ENCODE measurements around the gene MSRB1. TPM values are rescaled to one million over a fixed set of nuclear protein-coding genes. Genes with fewer than 3 reads are reported as not detected.

Gene MSRB1
- total RNA-seq, 1 experiment from 2014 or later, result 26.4 TPM

DNA sequence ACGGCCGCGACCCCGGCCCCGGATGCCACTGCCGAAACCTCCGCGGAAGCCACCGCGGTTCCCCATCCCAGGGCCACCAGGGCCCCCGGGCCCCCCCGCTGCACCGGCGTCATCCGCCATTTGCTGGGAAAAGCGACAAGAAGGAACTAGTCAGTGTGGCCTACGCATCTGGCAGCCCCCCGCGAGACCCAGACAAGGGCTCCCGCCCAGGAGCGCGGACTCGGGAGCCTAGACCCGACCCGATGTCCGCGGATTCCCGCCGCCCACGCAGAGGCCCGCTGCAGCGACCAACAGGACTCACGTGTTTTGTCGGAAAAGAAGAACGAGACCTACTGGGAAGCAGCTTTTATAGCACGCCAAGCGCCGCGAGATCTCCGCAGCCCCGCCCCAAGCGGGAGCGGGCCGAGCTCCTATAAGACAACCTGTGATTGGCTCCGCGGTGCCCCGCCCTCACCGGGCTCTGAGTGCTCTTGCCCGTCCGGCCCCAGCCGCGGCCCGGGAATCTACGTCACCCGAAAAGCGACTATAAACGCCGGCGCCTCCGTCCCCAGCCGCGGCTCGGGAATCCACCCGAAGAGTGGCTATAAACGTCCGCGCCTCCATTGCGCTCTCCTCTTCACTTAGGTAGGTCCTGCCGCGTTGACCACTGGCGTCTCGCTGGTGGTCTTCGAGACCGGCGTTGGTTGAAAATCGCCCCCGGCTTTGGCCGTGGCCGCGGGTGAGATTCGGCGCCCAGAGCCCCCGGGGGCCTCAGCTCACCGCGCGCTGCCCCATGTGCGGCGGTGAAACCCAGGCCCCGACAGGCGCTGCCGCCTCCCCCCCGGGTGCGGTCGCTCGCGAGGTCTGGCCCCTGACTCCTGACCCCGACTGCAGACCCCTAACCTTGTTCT is 21.8 kb upstream of the MSRB1 start, which contains the start of gene RPS2 (continued):
- 0 out of 2 replicates have a peak, but pooled peaks have one; percentile 18 for TF ChIP-seq ZNF416 (CRISPR knock-in tag; IDR thresholded peaks at IDR 0.05)
- TF ChIP-seq TCF7 (CRISPR knock-in tag; IDR thresholded peaks at IDR 0.05; ENCODE audit: low read depth), result no peak
- no peak for TF ChIP-seq JAZF1 (CRISPR knock-in tag; IDR thresholded peaks at IDR 0.05)
- TF ChIP-seq, protein P1, sequence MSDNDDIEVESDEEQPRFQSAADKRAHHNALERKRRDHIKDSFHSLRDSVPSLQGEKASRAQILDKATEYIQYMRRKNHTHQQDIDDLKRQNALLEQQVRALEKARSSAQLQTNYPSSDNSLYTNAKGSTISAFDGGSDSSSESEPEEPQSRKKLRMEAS (CRISPR knock-in tag; IDR thresholded peaks at IDR 0.05), result peak; percentile 91
- no peak for TF ChIP-seq ZNF121 (CRISPR knock-in tag; IDR thresholded peaks at IDR 0.05)
- peak; percentile 85; the same call in 1 of the 2 replicates for TF ChIP-seq PRRX2 (CRISPR knock-in tag; IDR thresholded peaks at IDR 0.05)
- TF ChIP-seq, protein P2, sequence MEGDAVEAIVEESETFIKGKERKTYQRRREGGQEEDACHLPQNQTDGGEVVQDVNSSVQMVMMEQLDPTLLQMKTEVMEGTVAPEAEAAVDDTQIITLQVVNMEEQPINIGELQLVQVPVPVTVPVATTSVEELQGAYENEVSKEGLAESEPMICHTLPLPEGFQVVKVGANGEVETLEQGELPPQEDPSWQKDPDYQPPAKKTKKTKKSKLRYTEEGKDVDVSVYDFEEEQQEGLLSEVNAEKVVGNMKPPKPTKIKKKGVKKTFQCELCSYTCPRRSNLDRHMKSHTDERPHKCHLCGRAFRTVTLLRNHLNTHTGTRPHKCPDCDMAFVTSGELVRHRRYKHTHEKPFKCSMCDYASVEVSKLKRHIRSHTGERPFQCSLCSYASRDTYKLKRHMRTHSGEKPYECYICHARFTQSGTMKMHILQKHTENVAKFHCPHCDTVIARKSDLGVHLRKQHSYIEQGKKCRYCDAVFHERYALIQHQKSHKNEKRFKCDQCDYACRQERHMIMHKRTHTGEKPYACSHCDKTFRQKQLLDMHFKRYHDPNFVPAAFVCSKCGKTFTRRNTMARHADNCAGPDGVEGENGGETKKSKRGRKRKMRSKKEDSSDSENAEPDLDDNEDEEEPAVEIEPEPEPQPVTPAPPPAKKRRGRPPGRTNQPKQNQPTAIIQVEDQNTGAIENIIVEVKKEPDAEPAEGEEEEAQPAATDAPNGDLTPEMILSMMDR (IDR thresholded peaks at IDR 0.05), result no peak
- TF ChIP-seq, protein P3, sequence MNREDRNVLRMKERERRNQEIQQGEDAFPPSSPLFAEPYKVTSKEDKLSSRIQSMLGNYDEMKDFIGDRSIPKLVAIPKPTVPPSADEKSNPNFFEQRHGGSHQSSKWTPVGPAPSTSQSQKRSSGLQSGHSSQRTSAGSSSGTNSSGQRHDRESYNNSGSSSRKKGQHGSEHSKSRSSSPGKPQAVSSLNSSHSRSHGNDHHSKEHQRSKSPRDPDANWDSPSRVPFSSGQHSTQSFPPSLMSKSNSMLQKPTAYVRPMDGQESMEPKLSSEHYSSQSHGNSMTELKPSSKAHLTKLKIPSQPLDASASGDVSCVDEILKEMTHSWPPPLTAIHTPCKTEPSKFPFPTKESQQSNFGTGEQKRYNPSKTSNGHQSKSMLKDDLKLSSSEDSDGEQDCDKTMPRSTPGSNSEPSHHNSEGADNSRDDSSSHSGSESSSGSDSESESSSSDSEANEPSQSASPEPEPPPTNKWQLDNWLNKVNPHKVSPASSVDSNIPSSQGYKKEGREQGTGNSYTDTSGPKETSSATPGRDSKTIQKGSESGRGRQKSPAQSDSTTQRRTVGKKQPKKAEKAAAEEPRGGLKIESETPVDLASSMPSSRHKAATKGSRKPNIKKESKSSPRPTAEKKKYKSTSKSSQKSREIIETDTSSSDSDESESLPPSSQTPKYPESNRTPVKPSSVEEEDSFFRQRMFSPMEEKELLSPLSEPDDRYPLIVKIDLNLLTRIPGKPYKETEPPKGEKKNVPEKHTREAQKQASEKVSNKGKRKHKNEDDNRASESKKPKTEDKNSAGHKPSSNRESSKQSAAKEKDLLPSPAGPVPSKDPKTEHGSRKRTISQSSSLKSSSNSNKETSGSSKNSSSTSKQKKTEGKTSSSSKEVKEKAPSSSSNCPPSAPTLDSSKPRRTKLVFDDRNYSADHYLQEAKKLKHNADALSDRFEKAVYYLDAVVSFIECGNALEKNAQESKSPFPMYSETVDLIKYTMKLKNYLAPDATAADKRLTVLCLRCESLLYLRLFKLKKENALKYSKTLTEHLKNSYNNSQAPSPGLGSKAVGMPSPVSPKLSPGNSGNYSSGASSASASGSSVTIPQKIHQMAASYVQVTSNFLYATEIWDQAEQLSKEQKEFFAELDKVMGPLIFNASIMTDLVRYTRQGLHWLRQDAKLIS (CRISPR knock-in tag; IDR thresholded peaks at IDR 0.05; ENCODE audit: borderline replicate concordance), result no peak
- no peak for TF ChIP-seq ZNF219 (CRISPR knock-in tag; IDR thresholded peaks at IDR 0.05; ENCODE audit: borderline replicate concordance)
- TF ChIP-seq EMX1 (CRISPR knock-in tag; IDR thresholded peaks at IDR 0.05), result peak; percentile 33; the same call in 1 of the 2 replicates
- TF ChIP-seq CBFB (CRISPR knock-in tag; IDR thresholded peaks at IDR 0.05; ENCODE audit: low read depth), result no peak
- no peak for TF ChIP-seq ZNF423 (CRISPR knock-in tag; IDR thresholded peaks at IDR 0.05)
- TF ChIP-seq, protein P4, sequence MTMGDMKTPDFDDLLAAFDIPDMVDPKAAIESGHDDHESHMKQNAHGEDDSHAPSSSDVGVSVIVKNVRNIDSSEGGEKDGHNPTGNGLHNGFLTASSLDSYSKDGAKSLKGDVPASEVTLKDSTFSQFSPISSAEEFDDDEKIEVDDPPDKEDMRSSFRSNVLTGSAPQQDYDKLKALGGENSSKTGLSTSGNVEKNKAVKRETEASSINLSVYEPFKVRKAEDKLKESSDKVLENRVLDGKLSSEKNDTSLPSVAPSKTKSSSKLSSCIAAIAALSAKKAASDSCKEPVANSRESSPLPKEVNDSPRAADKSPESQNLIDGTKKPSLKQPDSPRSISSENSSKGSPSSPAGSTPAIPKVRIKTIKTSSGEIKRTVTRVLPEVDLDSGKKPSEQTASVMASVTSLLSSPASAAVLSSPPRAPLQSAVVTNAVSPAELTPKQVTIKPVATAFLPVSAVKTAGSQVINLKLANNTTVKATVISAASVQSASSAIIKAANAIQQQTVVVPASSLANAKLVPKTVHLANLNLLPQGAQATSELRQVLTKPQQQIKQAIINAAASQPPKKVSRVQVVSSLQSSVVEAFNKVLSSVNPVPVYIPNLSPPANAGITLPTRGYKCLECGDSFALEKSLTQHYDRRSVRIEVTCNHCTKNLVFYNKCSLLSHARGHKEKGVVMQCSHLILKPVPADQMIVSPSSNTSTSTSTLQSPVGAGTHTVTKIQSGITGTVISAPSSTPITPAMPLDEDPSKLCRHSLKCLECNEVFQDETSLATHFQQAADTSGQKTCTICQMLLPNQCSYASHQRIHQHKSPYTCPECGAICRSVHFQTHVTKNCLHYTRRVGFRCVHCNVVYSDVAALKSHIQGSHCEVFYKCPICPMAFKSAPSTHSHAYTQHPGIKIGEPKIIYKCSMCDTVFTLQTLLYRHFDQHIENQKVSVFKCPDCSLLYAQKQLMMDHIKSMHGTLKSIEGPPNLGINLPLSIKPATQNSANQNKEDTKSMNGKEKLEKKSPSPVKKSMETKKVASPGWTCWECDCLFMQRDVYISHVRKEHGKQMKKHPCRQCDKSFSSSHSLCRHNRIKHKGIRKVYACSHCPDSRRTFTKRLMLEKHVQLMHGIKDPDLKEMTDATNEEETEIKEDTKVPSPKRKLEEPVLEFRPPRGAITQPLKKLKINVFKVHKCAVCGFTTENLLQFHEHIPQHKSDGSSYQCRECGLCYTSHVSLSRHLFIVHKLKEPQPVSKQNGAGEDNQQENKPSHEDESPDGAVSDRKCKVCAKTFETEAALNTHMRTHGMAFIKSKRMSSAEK (CRISPR knock-in tag; IDR thresholded peaks at IDR 0.05; ENCODE audit: borderline replicate concordance), result 0 out of 2 replicates have a peak, but pooled peaks have one; percentile 9
- TF ChIP-seq NR3C1 (CRISPR knock-in tag; conservative IDR thresholded peaks at IDR 0.05; ENCODE audit: low read depth), result no peak
- TF ChIP-seq CREM (CRISPR knock-in tag; IDR thresholded peaks at IDR 0.05), result peak; percentile 93
- TF ChIP-seq NR2C2 (CRISPR knock-in tag; IDR thresholded peaks at IDR 0.05), result no peak
- TF ChIP-seq ETV6 (CRISPR knock-in tag; IDR thresholded peaks at IDR 0.05), result no peak
- TF ChIP-seq, protein P5, sequence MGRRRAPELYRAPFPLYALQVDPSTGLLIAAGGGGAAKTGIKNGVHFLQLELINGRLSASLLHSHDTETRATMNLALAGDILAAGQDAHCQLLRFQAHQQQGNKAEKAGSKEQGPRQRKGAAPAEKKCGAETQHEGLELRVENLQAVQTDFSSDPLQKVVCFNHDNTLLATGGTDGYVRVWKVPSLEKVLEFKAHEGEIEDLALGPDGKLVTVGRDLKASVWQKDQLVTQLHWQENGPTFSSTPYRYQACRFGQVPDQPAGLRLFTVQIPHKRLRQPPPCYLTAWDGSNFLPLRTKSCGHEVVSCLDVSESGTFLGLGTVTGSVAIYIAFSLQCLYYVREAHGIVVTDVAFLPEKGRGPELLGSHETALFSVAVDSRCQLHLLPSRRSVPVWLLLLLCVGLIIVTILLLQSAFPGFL (CRISPR knock-in tag; IDR thresholded peaks at IDR 0.05; ENCODE audit: borderline replicate concordance), result 0 out of 2 replicates have a peak, but pooled peaks have one; percentile 54
- TF ChIP-seq KAT7 (CRISPR knock-in tag; IDR thresholded peaks at IDR 0.05; ENCODE audit: borderline replicate concordance), result no peak
- TF ChIP-seq, protein P6, sequence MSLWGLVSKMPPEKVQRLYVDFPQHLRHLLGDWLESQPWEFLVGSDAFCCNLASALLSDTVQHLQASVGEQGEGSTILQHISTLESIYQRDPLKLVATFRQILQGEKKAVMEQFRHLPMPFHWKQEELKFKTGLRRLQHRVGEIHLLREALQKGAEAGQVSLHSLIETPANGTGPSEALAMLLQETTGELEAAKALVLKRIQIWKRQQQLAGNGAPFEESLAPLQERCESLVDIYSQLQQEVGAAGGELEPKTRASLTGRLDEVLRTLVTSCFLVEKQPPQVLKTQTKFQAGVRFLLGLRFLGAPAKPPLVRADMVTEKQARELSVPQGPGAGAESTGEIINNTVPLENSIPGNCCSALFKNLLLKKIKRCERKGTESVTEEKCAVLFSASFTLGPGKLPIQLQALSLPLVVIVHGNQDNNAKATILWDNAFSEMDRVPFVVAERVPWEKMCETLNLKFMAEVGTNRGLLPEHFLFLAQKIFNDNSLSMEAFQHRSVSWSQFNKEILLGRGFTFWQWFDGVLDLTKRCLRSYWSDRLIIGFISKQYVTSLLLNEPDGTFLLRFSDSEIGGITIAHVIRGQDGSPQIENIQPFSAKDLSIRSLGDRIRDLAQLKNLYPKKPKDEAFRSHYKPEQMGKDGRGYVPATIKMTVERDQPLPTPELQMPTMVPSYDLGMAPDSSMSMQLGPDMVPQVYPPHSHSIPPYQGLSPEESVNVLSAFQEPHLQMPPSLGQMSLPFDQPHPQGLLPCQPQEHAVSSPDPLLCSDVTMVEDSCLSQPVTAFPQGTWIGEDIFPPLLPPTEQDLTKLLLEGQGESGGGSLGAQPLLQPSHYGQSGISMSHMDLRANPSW (CRISPR knock-in tag; conservative IDR thresholded peaks at IDR 0.05; ENCODE audit: low read depth), result no peak
- no peak for TF ChIP-seq SOX15 (CRISPR knock-in tag; IDR thresholded peaks at IDR 0.05)
- TF ChIP-seq, protein P7, sequence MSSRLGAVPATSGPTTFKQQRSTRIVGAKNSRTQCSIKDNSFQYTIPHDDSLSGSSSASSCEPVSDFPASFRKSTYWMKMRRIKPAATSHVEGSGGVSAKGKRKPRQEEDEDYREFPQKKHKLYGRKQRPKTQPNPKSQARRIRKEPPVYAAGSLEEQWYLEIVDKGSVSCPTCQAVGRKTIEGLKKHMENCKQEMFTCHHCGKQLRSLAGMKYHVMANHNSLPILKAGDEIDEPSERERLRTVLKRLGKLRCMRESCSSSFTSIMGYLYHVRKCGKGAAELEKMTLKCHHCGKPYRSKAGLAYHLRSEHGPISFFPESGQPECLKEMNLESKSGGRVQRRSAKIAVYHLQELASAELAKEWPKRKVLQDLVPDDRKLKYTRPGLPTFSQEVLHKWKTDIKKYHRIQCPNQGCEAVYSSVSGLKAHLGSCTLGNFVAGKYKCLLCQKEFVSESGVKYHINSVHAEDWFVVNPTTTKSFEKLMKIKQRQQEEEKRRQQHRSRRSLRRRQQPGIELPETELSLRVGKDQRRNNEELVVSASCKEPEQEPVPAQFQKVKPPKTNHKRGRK (CRISPR knock-in tag; IDR thresholded peaks at IDR 0.05; ENCODE audit: borderline replicate concordance), result no peak
- TF ChIP-seq NR1H2 (CRISPR knock-in tag; IDR thresholded peaks at IDR 0.05), result no peak

All from WTC11 (cell line).